ENCODE measurements around the gene KLHDC4.
"Not testable (repeated sequence)": the region's sequence is repeated elsewhere in the genome, so short reads cannot be mapped to it uniquely, and the experiment has no call there.

The KLHDC4 gene

GRCh38 chr16:87787451-87788091 is 21.8 kb upstream of the KLHDC4 start:
- not testable (repeated sequence) for DNase-seq

- DNase-seq, result no peak
Observed at GRCh38 chr16:87784812-87785211, 19.0 kb upstream of the KLHDC4 start.

GRCh38 chr16:87782033-87782432 is 16.2 kb upstream of the KLHDC4 start:
- DNase-seq, result no peak

GRCh38 chr16:87780385-87780989 is 14.7 kb upstream of the KLHDC4 start:
- DNase-seq, result peak; percentile 90 to 92

GRCh38 chr16:87778830-87779579 is 13.2 kb upstream of the KLHDC4 start:
- peak; percentile 96 to 97 for DNase-seq

- no peak for DNase-seq
Observed at GRCh38 chr16:87778476-87778829, 12.7 kb upstream of the KLHDC4 start.

GRCh38 chr16:87773836-87774235 is 8.1 kb upstream of the KLHDC4 start:
- not testable (repeated sequence) for DNase-seq

- DNase-seq, result not testable (repeated sequence)
Observed at GRCh38 chr16:87767456-87767855, 1.7 kb upstream of the KLHDC4 start.

GRCh38 chr16:87766485-87766797 is 655 bp upstream of the KLHDC4 start:
- DNase-seq, result no peak

- no peak for DNase-seq
Observed at GRCh38 chr16:87765473-87765775, 362 bp downstream of the KLHDC4 start.

- DNase-seq, result no peak
Observed at GRCh38 chr16:87764600-87765472, 950 bp downstream of the KLHDC4 start.

GRCh38 chr16:87762620-87763019 is 3.2 kb downstream of the KLHDC4 start:
- DNase-seq, result no peak

- DNase-seq, result no peak
Observed at GRCh38 chr16:87762071-87762571, 3.7 kb downstream of the KLHDC4 start.

GRCh38 chr16:87761060-87761459 is 4.7 kb downstream of the KLHDC4 start:
- DNase-seq, result no peak

- no peak for DNase-seq
Observed at GRCh38 chr16:87757841-87758426, 7.9 kb downstream of the KLHDC4 start.

GRCh38 chr16:87754535-87754934 is 11.3 kb downstream of the KLHDC4 start:
- DNase-seq, result no peak

GRCh38 chr16:87747626-87748414 is 18.0 kb downstream of the KLHDC4 start:
- no peak for DNase-seq

- no peak for DNase-seq
Observed at GRCh38 chr16:87746178-87746577, 19.6 kb downstream of the KLHDC4 start.

GRCh38 chr16:87744750-87745514 is 20.9 kb downstream of the KLHDC4 start:
- no peak for DNase-seq

GRCh38 chr16:87742781-87743490 is 22.9 kb downstream of the KLHDC4 start:
- no peak for DNase-seq

All from AML-193 (cell line).